ENCODE results near the gene SMPD3.
"Not testable (repeated sequence)": the region's sequence is repeated elsewhere in the genome, so short reads cannot be mapped to it uniquely, and the experiment has no call there.

SMPD3 gene

GRCh38 chr16:68448360-68448970 lies at the start of gene SMPD3:
TSS of gene SMPD3 (minus strand) at chr16:68448508. CDS start at chr16:68372181, 76,327 bp downstream.
- DNase-seq, result peak; percentile 86

GRCh38 chr16:68496689-68497088 lies 48.4 kb upstream of the SMPD3 start:
- no peak for DNase-seq

GRCh38 chr16:68494261-68494660 lies 46.0 kb upstream of the SMPD3 start:
- not testable (repeated sequence) for DNase-seq

DNA sequence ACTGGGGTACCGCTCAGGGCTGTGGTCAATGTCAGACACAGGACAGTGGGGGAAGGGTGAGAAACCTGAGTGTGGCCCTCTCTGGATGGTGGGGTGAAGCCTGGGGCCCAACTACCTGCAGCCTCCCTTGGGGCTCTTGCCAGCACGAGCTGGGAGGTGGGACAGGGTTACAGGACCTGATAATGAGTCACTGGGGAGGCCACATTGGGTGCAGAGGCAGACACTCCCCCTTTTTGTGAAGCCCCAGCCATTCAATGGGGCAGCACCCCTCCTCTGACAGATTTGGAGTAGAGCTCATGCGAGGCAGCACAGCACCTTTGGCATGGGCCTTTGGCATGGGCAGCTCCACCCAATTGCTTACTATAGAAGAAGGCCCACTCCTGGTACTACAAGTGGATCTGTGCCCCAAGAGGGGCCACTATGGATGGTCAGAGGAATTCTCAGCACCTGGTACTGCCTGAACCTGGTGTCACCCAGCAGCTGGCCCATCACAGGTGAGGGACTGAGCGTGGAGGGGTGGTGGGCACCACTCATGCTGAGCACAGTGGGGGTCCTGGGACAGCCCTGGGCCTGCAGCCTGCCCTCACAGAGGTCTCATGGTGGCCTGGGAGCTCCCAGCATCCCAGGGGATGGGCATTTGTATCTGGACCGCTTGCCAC lies 45.2 kb upstream of the SMPD3 start:
- DNase-seq, result no peak

- no peak for DNase-seq
These were observed 44.5 kb upstream of the SMPD3 start for GRCh38 chr16:68492543-68493411.

DNA sequence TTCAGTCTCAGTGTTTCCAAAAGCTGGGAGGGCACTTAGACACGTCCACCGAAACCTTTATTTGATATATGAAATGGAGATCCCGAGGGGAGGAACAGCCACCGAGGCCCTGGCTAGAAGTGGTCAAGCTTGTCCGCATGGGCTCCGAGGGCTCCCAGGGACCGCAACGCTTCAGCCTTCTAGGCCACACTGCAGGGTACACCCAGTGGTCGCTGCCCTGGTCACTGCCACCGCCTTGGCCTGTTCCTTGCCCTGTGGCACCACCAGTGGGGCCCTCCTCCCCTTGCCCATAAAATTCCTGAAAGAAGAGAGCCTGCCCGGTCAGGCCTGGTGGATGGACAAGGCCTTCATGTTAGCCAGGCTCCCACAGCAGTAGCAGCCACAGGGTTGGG lies 43.8 kb upstream of the SMPD3 start:
- DNase-seq, result no peak

GRCh38 chr16:68491576-68491950 lies 43.3 kb upstream of the SMPD3 start:
- DNase-seq, result no peak

GRCh38 chr16:68490829-68491575 lies 42.7 kb upstream of the SMPD3 start:
- DNase-seq, result no peak

DNA sequence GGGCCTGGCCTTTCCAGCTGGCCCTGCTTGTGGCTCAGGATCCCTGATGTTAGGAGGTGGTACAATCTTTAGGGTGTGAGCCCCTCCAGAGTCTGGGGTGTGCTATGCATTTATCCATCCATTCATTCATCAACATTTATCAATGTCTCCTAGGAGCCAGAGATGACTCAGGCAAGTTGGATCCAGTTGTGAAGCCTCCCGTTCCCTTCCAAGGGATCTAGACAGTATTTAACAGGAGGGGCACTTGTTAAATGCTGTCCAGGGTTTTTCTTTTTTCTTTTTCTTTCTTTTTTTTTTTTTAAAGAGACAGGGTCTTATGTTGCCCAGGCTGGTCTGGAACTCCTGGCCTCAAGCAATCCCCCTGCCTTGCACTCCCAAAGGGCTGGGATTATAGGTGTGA lies 42.0 kb upstream of the SMPD3 start:
- no peak for DNase-seq

DNA sequence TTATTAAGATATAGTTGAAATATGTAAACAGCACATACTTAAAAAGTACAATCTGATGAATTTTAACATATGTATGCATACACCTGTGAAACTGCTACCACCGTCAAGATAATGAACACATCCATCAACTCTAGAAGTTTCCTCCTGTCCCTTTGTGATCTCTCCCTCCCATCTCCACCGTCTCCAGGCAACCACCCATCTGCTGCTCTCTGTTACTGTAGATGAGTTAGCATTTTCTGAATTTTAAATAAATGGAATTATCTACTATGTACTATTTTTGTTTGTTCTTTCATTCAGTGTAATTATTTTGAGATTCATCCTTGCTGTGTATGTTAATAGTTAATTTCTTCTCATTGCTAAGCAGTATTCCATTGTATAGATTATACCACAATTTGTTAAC lies 40.2 kb upstream of the SMPD3 start:
- no peak for DNase-seq

DNA sequence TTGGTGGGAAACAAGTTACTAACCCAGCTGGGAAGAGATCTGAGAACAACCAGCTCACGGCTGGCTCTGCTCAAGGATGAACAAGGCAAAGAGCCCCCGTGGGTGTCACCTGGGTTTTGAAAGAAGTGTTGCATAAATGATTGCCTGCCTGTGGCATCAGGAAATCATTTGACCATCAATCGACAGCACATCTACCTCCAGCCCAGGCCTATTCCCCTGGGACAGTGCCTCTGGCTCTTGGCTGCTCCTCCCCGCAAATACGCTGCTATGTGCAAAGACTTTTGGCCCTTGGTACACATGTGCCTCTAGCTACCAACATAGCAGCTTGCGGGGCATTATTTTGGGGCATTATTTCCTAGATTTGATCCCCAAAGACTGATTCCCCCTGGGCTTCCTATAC lies 39.4 kb upstream of the SMPD3 start:
- DNase-seq, result no peak

DNA sequence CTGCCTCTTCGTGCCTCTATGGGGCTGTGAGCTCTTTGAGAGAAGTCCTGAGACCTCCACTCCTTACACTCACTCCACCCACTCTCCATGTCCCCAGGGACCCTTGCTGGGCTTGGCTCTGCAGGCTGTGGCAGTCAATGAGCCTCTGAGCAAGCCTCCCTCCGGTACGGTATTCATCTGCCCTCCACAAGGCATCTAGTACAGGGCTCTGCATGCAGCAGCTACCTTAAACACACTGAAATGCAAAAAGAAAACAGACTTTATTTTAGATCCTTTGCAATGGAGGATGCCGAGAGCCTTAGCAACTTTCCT lies 38.9 kb upstream of the SMPD3 start:
- DNase-seq, result no peak

DNA sequence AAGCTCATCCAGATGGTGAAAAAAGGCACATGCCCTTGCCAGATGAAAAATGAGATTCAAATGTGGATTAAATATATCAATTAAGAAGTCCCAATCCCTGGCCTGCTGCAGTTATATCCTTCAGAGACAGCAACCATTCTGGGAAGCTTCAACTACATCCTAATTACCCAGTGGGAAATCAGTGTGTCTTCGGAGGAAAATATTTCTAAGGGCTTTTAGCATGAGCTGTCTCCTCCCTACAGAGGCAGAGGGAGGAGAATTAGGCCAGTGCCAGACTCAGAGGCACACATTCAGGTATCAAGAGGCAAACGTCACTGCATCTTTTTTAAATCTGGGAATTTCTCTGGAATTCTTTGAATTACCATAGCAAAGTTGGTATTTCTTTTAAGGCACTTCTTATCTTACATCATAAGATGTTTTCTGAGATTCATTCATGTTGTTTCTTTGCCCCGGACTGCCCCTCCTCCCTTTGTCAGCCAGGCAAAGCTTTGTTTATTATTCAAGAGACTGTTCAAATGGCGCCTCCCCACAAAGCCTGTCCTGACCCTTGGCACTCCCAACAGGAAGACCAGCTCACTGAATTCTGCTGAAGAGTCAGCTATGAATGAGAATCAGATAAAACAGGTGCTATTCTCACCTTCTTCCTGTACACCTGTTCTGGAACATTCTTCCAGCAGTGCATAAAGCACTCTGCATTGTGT lies 38.3 kb upstream of the SMPD3 start:
- DNase-seq, result no peak

DNA sequence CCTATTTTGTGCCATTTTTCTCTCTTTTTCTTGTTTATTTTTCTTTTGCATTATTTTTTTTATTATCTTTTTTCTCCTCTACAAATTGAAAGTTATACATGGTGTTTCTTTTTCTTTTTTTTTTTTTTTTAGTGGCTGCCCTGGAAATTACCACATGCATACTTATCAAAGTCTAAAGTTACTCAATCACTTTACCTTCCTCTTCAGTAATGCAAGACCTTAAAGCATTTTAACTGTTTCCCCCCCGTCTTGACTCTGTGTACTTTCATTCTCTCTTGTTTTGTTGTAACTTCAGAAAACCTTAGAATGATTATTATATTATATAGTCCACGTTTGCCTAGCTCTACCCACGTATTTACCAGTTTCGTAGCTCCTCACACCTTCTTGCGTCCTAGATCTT lies 33.3 kb upstream of the SMPD3 start:
- DNase-seq, result no peak

DNA sequence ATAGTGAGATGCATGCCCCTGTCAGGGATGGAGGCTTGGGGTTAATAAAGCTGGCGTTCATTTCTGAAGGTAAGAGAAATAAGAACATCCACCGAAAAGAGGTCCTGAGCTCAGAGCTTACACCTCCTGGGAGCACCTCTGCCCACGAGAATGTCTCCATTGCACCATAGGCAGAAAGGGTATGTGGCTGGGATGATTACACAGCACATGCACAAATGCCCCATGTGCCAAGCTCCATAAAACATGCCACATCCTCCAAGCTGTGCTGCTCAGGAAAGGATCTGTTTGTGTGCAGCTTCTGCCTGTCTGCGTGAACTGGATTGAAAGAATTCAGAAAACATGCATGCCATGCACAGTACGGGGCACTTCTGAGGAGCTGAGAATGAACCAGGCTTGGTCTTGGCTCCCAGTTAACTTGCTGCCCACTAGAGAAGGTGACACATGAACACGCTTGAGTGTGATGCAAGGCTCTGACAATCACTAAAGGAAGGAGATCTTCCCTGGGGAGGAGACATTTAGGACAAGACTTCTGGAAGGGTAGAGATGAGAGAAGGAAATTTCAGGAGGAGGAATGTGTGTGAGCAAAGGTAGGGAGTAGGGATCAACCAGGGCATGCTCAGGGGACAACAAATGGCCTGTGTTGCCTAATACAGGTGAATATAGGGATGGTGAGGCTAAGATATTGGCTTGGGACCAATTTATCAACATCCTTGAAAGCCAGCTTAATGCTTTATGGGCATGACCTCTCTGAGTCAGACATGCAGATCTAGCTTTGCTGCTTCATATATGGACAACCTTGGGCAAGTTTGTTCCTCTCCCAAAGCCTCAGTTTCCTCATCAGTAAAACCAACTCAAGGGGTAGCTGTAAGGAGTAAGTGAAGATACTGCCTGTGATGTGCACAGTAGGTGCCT lies 32.0 kb upstream of the SMPD3 start:
- DNase-seq, result no peak

DNA sequence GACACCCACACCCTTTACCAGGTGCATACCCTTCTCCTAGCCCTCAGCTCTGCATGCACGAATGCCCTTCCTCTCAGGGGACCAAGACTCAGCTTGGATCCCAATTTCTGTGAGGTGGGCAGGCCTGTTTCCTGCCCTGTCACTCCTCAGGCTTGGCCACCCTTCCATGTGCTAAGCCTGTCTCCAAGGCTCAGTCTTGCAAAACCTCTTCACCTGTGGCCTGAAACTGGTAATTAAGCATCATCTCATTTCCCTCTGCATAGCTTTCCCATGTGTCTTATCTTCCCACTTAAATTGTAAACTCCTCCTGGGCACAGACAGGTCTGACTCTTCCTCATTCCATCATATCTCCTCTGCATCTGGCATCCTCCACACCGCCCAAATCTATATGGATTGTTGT lies 31.0 kb upstream of the SMPD3 start:
- no peak for DNase-seq

GRCh38 chr16:68478526-68479250 lies 30.4 kb upstream of the SMPD3 start:
- no peak for DNase-seq

DNA sequence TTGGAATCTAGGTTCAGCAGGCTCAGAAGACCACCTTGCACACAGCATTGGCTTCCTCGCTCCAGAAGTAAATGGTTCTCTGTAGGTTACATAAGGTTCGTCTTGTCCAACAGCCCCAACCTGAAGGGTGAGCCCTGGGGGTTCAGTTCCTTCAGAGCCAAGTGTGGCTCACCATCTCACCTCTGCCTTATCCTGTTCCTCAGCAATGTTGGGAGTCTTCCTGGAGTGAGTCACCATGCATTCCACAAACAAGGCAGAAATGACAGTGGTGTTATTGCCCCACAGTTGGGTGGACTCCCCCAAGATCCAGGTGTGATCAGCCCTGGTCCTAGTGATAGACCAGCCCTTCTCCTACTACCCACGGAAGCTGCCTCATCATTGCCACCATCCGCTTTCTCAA lies 26.8 kb upstream of the SMPD3 start:
- DNase-seq, result no peak

- no peak for DNase-seq
These were observed 25.2 kb upstream of the SMPD3 start for GRCh38 chr16:68473358-68474070.

GRCh38 chr16:68472581-68472980 lies 24.3 kb upstream of the SMPD3 start:
- DNase-seq, result no peak

Data from cortex of kidney (tissue), 1 donor.